GM12865 (cell line): ENCODE results near the gene RNLS.

ENCODE experiments used
- DNase-seq: peaks from one replicate; pipeline ENCODE4 v3.0.0; 2010; ENCODE audit warnings: low read depth
- H3K4me3 ChIP-seq: 2 replicates; pipeline ENCODE4 v1.5.1; 2011; ENCODE audit warnings: mild to moderate bottlenecking, low read depth, low read length, control low read depth
- TF ChIP-seq, protein P1 (sequence below): IDR thresholded peaks from 2 replicates; pipeline ENCODE4 v1.5.1; 2011; ENCODE audit warnings: low read length, control low read depth, low read depth, inconsistent platforms; ENCODE audit not compliant: insufficient read depth; ENCODE audit errors: missing control alignments

Gene RNLS

DNA sequence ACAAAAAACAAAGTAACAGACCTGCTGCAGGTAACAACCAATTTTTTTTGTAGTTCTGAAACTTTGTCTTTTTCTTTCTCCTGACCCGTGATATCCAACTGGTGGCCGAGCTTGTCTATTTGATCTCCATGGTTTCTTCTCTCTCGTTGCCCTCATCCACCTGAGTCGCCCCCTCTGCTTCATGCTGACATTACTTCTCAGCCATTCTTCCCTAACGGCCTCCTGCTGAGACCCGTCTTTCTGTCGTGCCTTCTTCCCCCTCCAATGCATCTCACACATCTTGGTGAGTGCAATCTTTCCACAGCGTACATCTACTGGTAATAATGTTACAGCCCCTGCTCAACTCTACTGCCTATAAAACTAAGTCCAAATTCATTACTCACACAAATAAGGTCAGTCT lies 352.9 kb downstream of the RNLS start:
- no peak for DNase-seq
- no peak overlapping the region for H3K4me3 ChIP-seq
- TF ChIP-seq, protein P1, sequence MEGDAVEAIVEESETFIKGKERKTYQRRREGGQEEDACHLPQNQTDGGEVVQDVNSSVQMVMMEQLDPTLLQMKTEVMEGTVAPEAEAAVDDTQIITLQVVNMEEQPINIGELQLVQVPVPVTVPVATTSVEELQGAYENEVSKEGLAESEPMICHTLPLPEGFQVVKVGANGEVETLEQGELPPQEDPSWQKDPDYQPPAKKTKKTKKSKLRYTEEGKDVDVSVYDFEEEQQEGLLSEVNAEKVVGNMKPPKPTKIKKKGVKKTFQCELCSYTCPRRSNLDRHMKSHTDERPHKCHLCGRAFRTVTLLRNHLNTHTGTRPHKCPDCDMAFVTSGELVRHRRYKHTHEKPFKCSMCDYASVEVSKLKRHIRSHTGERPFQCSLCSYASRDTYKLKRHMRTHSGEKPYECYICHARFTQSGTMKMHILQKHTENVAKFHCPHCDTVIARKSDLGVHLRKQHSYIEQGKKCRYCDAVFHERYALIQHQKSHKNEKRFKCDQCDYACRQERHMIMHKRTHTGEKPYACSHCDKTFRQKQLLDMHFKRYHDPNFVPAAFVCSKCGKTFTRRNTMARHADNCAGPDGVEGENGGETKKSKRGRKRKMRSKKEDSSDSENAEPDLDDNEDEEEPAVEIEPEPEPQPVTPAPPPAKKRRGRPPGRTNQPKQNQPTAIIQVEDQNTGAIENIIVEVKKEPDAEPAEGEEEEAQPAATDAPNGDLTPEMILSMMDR: no peak

DNA sequence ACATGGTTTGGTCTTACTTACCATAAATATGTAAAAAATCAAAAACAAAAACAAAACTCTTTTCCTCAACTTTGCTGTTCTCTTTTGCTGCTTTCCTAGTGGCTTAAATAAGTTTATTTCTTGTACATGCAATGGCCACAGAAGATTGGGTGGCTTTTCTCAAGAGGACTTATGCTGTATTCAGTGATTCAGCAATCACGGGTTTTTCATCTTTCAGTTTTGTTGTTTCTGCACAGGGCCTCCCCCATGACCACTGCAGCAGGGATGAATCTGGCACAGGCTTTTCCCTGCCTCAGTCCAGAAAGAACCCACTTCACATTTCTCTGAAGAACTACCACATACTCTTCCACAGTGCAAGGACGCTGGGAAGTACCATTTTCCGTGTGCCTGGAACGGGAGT lies 355.0 kb downstream of the RNLS start:
- DNase-seq: no peak
- TF ChIP-seq, protein P1: no peak
- H3K4me3 ChIP-seq: no peak overlapping the region

DNA sequence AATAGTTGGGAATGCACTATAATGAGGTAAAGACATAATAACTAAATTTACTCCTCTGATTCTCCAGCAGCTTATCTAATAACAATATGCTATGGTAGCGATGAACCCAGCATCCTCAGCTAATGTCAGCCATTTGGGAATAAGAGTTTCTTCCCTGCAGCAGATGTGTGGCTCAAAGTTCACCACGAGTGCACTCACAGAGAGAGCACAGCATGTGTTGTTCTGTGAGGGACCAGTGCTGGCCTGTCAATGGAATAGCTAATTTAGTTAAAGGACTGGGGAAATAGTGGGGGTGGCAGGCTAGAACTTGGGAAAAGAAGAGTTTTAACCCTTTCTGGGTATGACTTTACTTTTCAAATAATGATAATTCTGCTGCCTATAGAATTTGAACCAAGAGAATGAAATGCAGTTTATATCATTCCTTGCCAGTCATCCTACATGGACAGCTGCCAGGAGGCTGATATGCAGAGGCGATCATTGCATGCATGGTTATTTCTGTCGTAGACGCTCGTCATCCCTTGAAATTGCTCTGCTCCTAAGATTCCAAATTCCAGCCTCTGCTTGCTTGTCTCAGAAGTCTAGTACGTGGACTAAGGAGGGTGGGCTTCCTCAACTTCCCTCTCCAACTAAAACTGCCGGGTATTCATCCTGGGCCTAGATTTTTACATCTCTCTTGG lies 355.6 kb downstream of the RNLS start:
- TF ChIP-seq, protein P1: no peak
- no peak overlapping the region for H3K4me3 ChIP-seq
- DNase-seq: no peak

DNA sequence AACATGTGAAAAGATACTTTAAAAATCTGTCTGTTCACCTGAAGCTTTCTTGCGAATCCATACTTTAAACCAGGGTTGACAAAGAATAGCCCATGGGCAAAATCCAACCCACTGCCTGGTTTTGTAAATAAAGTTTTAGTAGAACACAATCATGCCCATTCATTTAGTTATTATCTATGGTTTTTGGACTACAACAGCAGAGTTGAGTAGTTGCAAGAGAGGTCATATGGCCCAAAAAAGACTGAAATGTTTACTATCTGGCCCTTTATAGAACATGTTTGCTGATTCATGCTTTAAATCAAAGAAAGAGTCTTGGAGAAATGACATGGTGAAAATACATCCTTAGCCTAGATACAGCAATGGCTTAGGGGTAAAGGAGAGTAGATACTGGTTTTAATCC lies 356.2 kb downstream of the RNLS start:
- TF ChIP-seq, protein P1: no peak
- no peak for DNase-seq
- H3K4me3 ChIP-seq: no peak overlapping the region

DNA sequence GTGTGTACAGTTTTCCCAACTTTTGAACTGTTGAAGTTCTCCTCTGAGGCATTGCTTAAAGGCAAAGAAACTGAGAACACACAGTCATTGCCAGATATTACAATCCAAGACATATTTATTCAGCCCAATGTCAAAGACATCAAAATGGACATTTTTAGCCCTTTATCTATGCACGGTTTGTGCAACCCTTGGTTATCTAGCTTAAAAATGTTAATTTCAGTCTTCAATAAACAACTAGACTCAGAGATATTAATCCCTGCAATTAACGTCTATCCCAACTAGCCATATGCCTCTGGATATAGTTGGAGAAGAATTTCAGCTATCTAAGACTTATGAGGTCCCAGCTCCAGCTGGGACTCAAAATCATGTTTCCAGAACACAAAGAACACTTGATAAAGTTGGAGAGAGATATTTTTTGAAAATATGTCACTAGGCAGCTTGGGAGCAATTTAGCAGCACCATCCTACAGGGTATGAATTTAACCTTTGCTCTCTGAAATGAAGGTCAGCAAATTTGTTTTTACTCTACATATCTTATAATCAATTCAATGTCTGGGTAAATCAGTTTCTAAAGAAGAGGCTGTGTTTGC lies 357.0 kb downstream of the RNLS start:
- TF ChIP-seq, protein P1: no peak
- no peak for DNase-seq
- no peak overlapping the region for H3K4me3 ChIP-seq
